H1 (cell line): ENCODE measurements around the gene NEGR1. TPM values are rescaled to one million over a fixed set of nuclear protein-coding genes. Genes with fewer than 3 reads are reported as not detected.

ENCODE experiments used
- CTCF ChIA-PET: fragments of 300-600 bp; sonication (Branson Sonifier 250); formaldehyde crosslinking; loops from one replicate; lab custom pipeline; 2021; ENCODE audit not compliant: partially characterized antibody; lab: Charles Lee
- POLR2A ChIA-PET: fragments of 300-600 bp; sonication (Branson Sonifier 250); formaldehyde crosslinking; loops from one replicate; lab custom pipeline; 2021; ENCODE audit warnings: inconsistent platforms; ENCODE audit not compliant: partially characterized antibody; lab: Charles Lee
- DNase-seq, 2 experiments: peaks; one replicate each; pipeline versions ENCODE4 v3.0.0 to v3.0.0-alpha.2; 2010 to 2022; ENCODE audit warnings: low spot score in 2 of 2, low read depth in 1 of 2, mixed read lengths in 1 of 2
- FAIRE-seq: peaks from 2 replicates; lab custom pipeline; 2011; peaks lifted over from hg19 to GRCh38; lab: Jason Lieb, UNC
- H2AFZ ChIP-seq: 2 replicates; pipeline ENCODE4 v1.8.1; 2012; ENCODE audit warnings: low read length, inconsistent platforms
- H2AK5ac ChIP-seq: 2 replicates; pipeline ENCODE4 v1.6.1; 2013; ENCODE audit warnings: low read depth, low read length
- H2BK120ac ChIP-seq: replicated peaks from 2 replicates; pipeline ENCODE3; 2013; ENCODE audit warnings: low read depth, low read length, inconsistent platforms
- H2BK12ac ChIP-seq: 2 replicates; pipeline ENCODE4 v1.6.1; 2013; ENCODE audit warnings: low read depth, low read length
- H2BK15ac ChIP-seq: 2 replicates; pipeline ENCODE4 v1.6.1; 2013; ENCODE audit warnings: low read length
- H2BK20ac ChIP-seq: 2 replicates; pipeline ENCODE4 v1.6.1; 2013; ENCODE audit warnings: low read length
- H2BK5ac ChIP-seq: 2 replicates; pipeline ENCODE4 v1.6.1; 2013; ENCODE audit warnings: low read depth, low read length
- H3K14ac ChIP-seq: 2 replicates; pipeline ENCODE4 v1.6.1; 2013; ENCODE audit warnings: inconsistent platforms; ENCODE audit not compliant: insufficient read length
- H3K18ac ChIP-seq: 2 replicates; pipeline ENCODE4 v1.6.1; 2013; ENCODE audit warnings: low read length; ENCODE audit errors: extremely low read depth
- H3K23ac ChIP-seq: 2 replicates; pipeline ENCODE4 v1.6.1; 2013; ENCODE audit warnings: inconsistent platforms; ENCODE audit not compliant: insufficient read length
- H3K23me2 ChIP-seq: 2 replicates; pipeline ENCODE4 v1.6.1; 2013; ENCODE audit warnings: low read depth, low read length
- H3K27ac ChIP-seq: 2 replicates; pipeline ENCODE4 v1.6.1; 2011; ENCODE audit warnings: low read depth, low read length, inconsistent platforms
- H3K27me3 ChIP-seq, 4 experiments: replicated peaks in 1 of 4; 1 replicate in 1 of 4; 2 replicates in 3 of 4; pipeline versions ENCODE4 v1.6.1 to v1.8.1; 2011 to 2013; ENCODE audit warnings: low read length in 3 of 4, mild to moderate bottlenecking in 3 of 4, inconsistent platforms in 2 of 4, mixed read lengths in 2 of 4, moderate library complexity in 1 of 4; ENCODE audit not compliant: control insufficient read depth in 3 of 4, insufficient read depth in 3 of 4; ENCODE audit errors: extremely low read depth in 1 of 4
- H3K36me3 ChIP-seq, 4 experiments: 2 replicates each; pipeline versions ENCODE4 v1.6.1 to v1.8.1; 2011 to 2013; ENCODE audit warnings: mild to moderate bottlenecking in 4 of 4, low read length in 3 of 4, moderate library complexity in 2 of 4, control low read depth in 1 of 4, inconsistent platforms in 1 of 4; ENCODE audit not compliant: insufficient read depth in 4 of 4, control insufficient read depth in 2 of 4
- H3K4ac ChIP-seq: replicated peaks from 2 replicates; pipeline ENCODE3; 2013; ENCODE audit warnings: low read length, low read depth, mixed read lengths, inconsistent platforms; ENCODE audit not compliant: insufficient read length
- H3K4me1 ChIP-seq, 4 experiments: replicated peaks in 1 of 4; 1 replicate in 1 of 4; 2 replicates in 3 of 4; pipeline versions ENCODE4 v1.6.1 to v1.8.1; 2011 to 2013; ENCODE audit warnings: low read length in 3 of 4, inconsistent platforms in 2 of 4, mixed read lengths in 1 of 4; ENCODE audit not compliant: insufficient read depth in 4 of 4, control insufficient read depth in 3 of 4
- H3K4me2 ChIP-seq, 2 experiments: 2 replicates each; pipeline versions ENCODE4 v1.6.1 to v1.8.1; 2011 to 2013; ENCODE audit warnings: low read depth in 2 of 2, low read length in 2 of 2, control low read depth in 1 of 2, inconsistent platforms in 1 of 2, mild to moderate bottlenecking in 1 of 2; ENCODE audit not compliant: insufficient read depth in 1 of 2
- H3K4me3 ChIP-seq, 4 experiments: fragments of 200-600, 300-600 bp in 1 of 4; sonication (generic), shearing (Covaris generic), sonication (Bioruptor Twin) in 1 of 4; 2 replicates each; pipeline versions ENCODE4 v1.5.1 to v1.8.1; 2011 to 2016; ENCODE audit warnings: low read length in 4 of 4, low read depth in 3 of 4, control low read depth in 2 of 4, inconsistent platforms in 2 of 4, mild to moderate bottlenecking in 2 of 4, mixed read lengths in 1 of 4, moderate library complexity in 1 of 4; ENCODE audit not compliant: insufficient read depth in 2 of 4; ENCODE audit errors: extremely low read depth in 1 of 4
- H3K56ac ChIP-seq: replicated peaks from 2 replicates; pipeline ENCODE3; 2013; ENCODE audit warnings: low read depth, mild to moderate bottlenecking, mixed read lengths, low read length, inconsistent platforms; ENCODE audit not compliant: insufficient read length
- H3K79me1 ChIP-seq: 2 replicates; pipeline ENCODE4 v1.6.1; 2013; ENCODE audit warnings: low read depth, low read length, control low read depth
- H3K79me2 ChIP-seq, 2 experiments: 2 replicates each; pipeline versions ENCODE4 v1.6.1 to v1.8.1; 2012 to 2013; ENCODE audit warnings: low read length in 2 of 2, mild to moderate bottlenecking in 2 of 2, inconsistent platforms in 1 of 2; ENCODE audit not compliant: insufficient read depth in 2 of 2, control insufficient read depth in 1 of 2
- H3K9ac ChIP-seq, 4 experiments: replicated peaks in 1 of 4; 1 replicate in 1 of 4; 2 replicates in 3 of 4; pipeline versions ENCODE4 v1.6.1 to v1.8.1; 2011 to 2013; ENCODE audit warnings: low read depth in 3 of 4, low read length in 3 of 4, control low read depth in 2 of 4, mild to moderate bottlenecking in 2 of 4, moderate library complexity in 2 of 4, inconsistent platforms in 1 of 4; ENCODE audit errors: extremely low read depth in 1 of 4
- H3K9me3 ChIP-seq, 2 experiments: 2 replicates each; pipeline versions ENCODE4 v1.6.1 to v1.8.1; 2012 to 2013; ENCODE audit warnings: mild to moderate bottlenecking in 2 of 2, moderate library complexity in 2 of 2, control low read depth in 1 of 2, inconsistent platforms in 1 of 2, low read depth in 1 of 2, low read length in 1 of 2, mixed read lengths in 1 of 2; ENCODE audit not compliant: insufficient read depth in 2 of 2
- H4K20me1 ChIP-seq, 2 experiments: replicated peaks in 1 of 2; 2 replicates each; pipeline versions ENCODE3 to v1.8.1; 2011 to 2013; ENCODE audit warnings: inconsistent platforms in 2 of 2, low read length in 2 of 2, mild to moderate bottlenecking in 1 of 2; ENCODE audit not compliant: insufficient read depth in 2 of 2, control insufficient read depth in 1 of 2
- H4K5ac ChIP-seq: 2 replicates; pipeline ENCODE4 v1.6.1; 2013; ENCODE audit warnings: low read length, low read depth, mixed read lengths, inconsistent platforms; ENCODE audit not compliant: insufficient read length
- H4K8ac ChIP-seq: 2 replicates; pipeline ENCODE4 v1.8.0; 2013; ENCODE audit warnings: mild to moderate bottlenecking, moderate library complexity, low read length, inconsistent platforms; ENCODE audit not compliant: insufficient read depth; ENCODE audit errors: extremely low read depth
- H4K91ac ChIP-seq: replicated peaks from 2 replicates; pipeline ENCODE3; 2013; ENCODE audit warnings: low read length, mixed read lengths, inconsistent platforms; ENCODE audit not compliant: insufficient read length
- EP300 ChIP-seq, 2 experiments: IDR thresholded peaks; 1 replicate in 1 of 2; 2 replicates in 1 of 2; pipeline ENCODE4 v1.6.1; 2011 to 2012; ENCODE audit warnings: low read depth in 2 of 2, low read length in 2 of 2, mild to moderate bottlenecking in 2 of 2, borderline replicate concordance in 1 of 2, inconsistent platforms in 1 of 2, moderate library complexity in 1 of 2
- JUND ChIP-seq: IDR thresholded peaks from 2 replicates; pipeline ENCODE4 v1.6.1; 2011; ENCODE audit warnings: mild to moderate bottlenecking, improper control_type of control experiment, low read length
- KDM1A ChIP-seq: fragments of 200-600, 300-600 bp; sonication (generic); IDR thresholded peaks from 2 replicates; pipeline ENCODE4 v1.7.1; 2016; ENCODE audit warnings: mild to moderate bottlenecking, low read length, borderline replicate concordance
- PHF8 ChIP-seq: fragments of 200-600 bp; sonication (generic); conservative IDR thresholded peaks from 2 replicates; pipeline ENCODE4 v1.7.1; 2012; ENCODE audit warnings: low read depth, mild to moderate bottlenecking, inconsistent platforms, low read length, moderate library complexity
- USF2 ChIP-seq: IDR thresholded peaks from 2 replicates; pipeline ENCODE4 v1.6.1; 2011; ENCODE audit warnings: low read length, improper control_type of control experiment
- WGBS, 2 experiments: shearing (Covaris generic) in 1 of 2; methylation state at CpG; one replicate each; pipeline versions ENCODE4 v1.1.6 to v1.1.7; 2013 to 2015; ENCODE audit warnings: low lambda C conversion rate in 2 of 2, mixed read lengths in 2 of 2, inconsistent platforms in 1 of 2, low coverage in 1 of 2, missing lambda C conversion rate in 1 of 2; ENCODE audit not compliant: insufficient replicate concordance in 2 of 2, insufficient coverage in 1 of 2, insufficient read length in 1 of 2; ENCODE audit errors: extremely low coverage in 1 of 2, missing lambda C conversion rate in 1 of 2; 5-methylcytosine and 5-hydroxymethylcytosine counted together
- polyA plus RNA-seq, 7 experiments: library from polyadenylated mRNA; depleted of rRNA in 3 of 7; stranded (reverse) in 5 of 7; unstranded in 2 of 7; fragments of >200 nt in 5 of 7; fragments of 200-250 nt in 2 of 7; gene quantifications; 1 replicate in 5 of 7; 2 replicates in 1 of 7; 4 replicates in 1 of 7; pipeline versions ENCODE4 v1.2.1 to v1.2.3, GENCODE V29; 2011 to 2013; ENCODE audit warnings: missing spikeins in 2 of 7, mixed read lengths in 2 of 7
- total RNA-seq: library from RNA; stranded (reverse); fragmentation: NEBNext Ultra II Directional; extraction: Animal tissue kit (Norgen Biotek cat#: 25700); gene quantifications from 2 replicates; pipeline ENCODE4 v1.2.1, GENCODE V29; 2021

Gene NEGR1
- total and polyA plus RNA-seq, 2 of the 8 experiments (the other 6 are each of a cell fraction or from before 2014, with no cell fraction given): 0.71 to 1.3 TPM

- no peaks in the 10 kb centered on the region for H3K27me3 ChIP-seq
- no peak overlapping the region for H3K9ac ChIP-seq
- H4K91ac ChIP-seq: no peak overlapping the region
- CTCF ChIA-PET: interaction anchor here (0.5 kb wide), 1 partner anchor 34 kb away, joined by 4 read pairs; no protein-coding TSS in a partner anchor
- no peak overlapping the region for H3K27ac ChIP-seq
- no peak overlapping the region for H2AK5ac ChIP-seq
- no peak overlapping the region for H2BK120ac ChIP-seq
- H3K23ac ChIP-seq: no peak overlapping the region
- H3K79me2 ChIP-seq: no peaks in the 10 kb centered on the region
- H2BK15ac ChIP-seq: no peak overlapping the region
- no peak overlapping the region for H2BK5ac ChIP-seq
- no peak overlapping the region for H2BK12ac ChIP-seq
- no peaks in the 10 kb centered on the region for H3K4me1 ChIP-seq
- FAIRE-seq (no peak), DNase-seq (no peak)
- H2AFZ ChIP-seq: no peak overlapping the region
- no peak overlapping the region for H3K56ac ChIP-seq
- H2BK20ac ChIP-seq: no peak overlapping the region
- H3K9me3 ChIP-seq: no peaks in the 10 kb centered on the region
- H4K20me1 ChIP-seq: no peaks in the 10 kb centered on the region
- H3K18ac ChIP-seq: no peak overlapping the region
- no peak overlapping the region for H3K14ac ChIP-seq
- no peak overlapping the region for H3K4ac ChIP-seq
- no peak overlapping the region for H4K8ac ChIP-seq
- no peaks in the 10 kb centered on the region for H3K36me3 ChIP-seq
- no peak overlapping the region for H3K4me2 ChIP-seq
- TF ChIP-seq JUND (no peak), USF2 (no peak), KDM1A (no peak), PHF8 (no peak), EP300 (IDR thresholded peaks at IDR 0.05; ENCODE audit: borderline replicate concordance in 1 of 2, low read depth in 2 of 2, low read length in 2 of 2) (no peak)
- no peaks in the 10 kb centered on the region for H3K79me1 ChIP-seq
- H3K23me2 ChIP-seq: no peaks in the 10 kb centered on the region
- POLR2A ChIA-PET: no interaction called here
- 95% methylated on average over 3 of the region's 3 CpGs; no CpG with 5 or more reads in 1 of the 2 experiments for WGBS, 2 experiments
- H4K5ac ChIP-seq: no peak overlapping the region
- H3K4me3 ChIP-seq: no peak overlapping the region
Observed at GRCh38 chr1:71687376-71687775, 595.0 kb downstream of the NEGR1 start.
